HG03066 (cell line): ENCODE data around the gene INPP5A.
"Not testable (repeated sequence)": the region's sequence is repeated elsewhere in the genome, so short reads cannot be mapped to it uniquely, and the experiment has no call there.

ENCODE experiments used
- ATAC-seq: cut with Tn5 transposase; IDR thresholded peaks from one replicate; pipeline ENCODE4 v1.9.1; 2021; ENCODE audit warnings: low read depth; ENCODE audit not compliant: unreplicated experiment

The INPP5A gene

GRCh38 chr10:132820056-132820455 lies 282.5 kb downstream of the INPP5A start:
- no peak for ATAC-seq

DNA sequence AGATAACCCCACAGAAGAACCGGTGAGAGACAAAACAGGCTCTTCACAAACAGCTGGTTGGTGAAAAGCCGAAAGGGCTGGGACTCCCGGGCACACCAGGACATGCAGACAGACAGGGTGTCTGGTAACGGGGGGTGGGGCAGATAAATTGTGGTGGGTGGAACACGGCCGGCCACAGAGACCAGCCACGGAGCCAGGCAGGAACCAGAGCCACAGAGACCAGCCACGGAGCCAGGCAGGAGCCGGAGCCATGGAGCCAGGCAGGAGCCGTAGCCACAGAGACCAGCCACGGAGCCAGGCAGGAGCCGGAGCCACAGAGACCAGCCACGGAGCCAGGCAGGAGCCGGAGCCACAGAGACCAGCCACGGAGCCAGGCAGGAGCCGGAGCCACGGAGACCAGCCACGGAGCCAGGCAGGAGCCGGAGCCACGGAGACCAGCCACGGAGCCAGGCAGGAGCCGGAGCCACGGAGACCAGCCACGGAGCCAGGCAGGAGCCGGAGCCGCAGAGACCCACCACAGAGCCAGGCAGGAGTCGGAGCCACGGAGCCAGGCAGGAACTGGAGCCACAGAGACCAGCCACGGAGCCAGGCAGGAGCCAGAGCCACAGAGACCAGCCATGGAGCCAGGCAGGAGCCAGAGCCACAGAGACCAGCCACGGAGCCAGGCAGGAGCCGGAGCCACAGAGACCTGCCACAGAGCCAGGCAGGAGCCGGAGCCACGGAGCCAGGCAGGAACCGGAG lies 288.4 kb downstream of the INPP5A start:
- not testable (repeated sequence) for ATAC-seq

GRCh38 chr10:132826524-132827422 lies 289.2 kb downstream of the INPP5A start:
- no peak for ATAC-seq

- no peak for ATAC-seq
Measured at GRCh38 chr10:132827423-132827789, 289.8 kb downstream of the INPP5A start.

DNA sequence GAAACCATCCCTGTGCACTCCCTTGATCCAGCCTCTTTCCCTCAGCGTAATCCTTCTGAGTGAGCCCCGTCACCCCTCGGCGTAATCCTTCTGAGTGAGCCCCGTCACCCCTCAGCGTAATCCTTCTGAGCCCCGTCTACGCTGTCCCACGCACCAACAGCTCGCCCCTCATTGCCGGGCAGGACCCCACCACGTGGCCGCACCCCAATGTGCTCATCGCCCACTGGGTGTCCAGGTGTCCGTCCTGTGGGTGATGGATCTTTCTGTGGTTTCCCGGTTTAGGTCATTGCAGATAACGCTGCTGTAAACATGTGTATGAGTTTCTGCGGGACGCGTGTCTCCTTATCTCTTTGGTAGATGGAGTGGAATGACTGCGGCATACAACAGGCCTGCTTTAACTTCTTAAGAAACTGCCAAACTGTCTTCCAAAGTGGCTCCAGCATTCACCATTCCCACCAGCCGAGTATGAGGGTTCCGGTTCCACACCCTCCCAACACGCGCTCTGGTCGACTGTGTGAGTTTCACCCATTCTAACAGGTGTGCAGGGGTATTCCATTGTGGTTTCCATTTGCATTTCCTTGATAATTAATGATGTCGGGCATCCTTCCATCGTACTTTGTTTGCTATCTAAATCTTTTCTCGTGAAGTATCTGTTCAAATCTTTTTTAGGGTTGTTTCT lies 290.4 kb downstream of the INPP5A start:
- no peak for ATAC-seq

DNA sequence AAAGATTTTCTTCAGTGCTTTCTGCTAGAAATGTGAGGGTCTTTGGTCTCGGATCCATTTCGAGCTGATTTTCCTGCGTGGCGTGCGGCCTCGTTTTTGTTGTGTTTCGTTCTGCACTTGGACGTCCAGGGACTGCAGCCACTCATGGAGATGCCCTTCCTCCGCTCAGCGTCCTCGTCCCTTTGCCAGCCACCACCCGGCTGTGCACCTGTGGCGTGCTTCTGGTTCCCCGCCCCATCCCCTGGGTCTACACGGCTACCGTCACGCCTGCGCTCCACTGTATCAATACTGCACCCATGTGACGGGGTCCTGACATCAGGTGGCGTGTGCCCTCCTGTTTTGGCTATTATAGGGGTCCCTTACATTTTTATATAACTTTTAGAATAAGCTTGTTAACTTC lies 291.1 kb downstream of the INPP5A start:
- ATAC-seq, result no peak

GRCh38 chr10:132829403-132829802 lies 291.8 kb downstream of the INPP5A start:
- no peak for ATAC-seq

GRCh38 chr10:132832186-132832969 lies 294.8 kb downstream of the INPP5A start:
- no peak for ATAC-seq
